ENCODE results near the gene FANCC. TPM values are rescaled to one million over a fixed set of nuclear protein-coding genes. Genes with fewer than 3 reads are reported as not detected.
"Not testable (repeated sequence)": the region's sequence is repeated elsewhere in the genome, so short reads cannot be mapped to it uniquely, and the experiment has no call there.

The FANCC gene
- polyA plus RNA-seq, 4 donors: 21.5 to 27.0 (median 24.3) TPM

DNA sequence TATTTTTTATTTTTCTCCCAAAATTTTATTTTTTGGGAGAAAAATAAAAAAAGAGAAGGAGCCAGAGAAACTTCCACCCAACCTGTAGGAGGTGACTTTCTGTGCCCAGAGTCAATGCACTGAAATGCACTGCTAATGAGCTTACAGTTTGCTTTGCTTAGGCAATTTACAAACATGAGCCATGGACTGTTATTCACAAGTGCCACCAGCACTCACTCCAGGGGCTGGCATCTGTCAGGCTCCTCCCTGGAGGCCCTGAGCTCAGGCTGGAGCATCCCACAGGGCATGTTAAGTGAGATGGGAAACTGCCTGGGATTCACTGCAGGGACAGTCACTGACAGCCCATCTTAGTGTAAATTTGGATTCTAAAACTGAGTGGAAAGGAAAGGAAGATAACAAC is 74.9 kb downstream of the FANCC start:
- DNase-seq (ENCODE audit: low read depth in 4 of 4, low spot score in 3 of 4): no peak

DNA sequence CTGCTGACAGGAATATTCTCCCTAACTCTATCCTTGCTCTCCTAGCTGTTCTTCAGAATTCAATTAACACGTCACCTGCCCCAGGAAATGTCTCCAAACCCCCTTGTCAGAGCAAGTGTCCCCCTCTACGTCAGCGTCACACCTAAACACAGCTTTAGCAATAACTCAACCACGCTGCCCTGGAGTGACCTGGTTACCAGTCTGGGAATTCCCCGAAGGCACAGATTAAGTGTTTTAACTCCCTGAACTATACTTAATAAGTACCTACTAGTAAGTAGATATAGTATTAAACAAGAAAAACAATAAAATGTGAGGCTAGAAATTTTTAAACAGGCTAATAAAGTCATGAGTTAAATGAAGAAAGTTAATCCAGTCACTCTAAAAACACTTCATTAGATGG is 78.4 kb downstream of the FANCC start:
- no peak for DNase-seq (ENCODE audit: low read depth in 4 of 4, low spot score in 3 of 4)

DNA sequence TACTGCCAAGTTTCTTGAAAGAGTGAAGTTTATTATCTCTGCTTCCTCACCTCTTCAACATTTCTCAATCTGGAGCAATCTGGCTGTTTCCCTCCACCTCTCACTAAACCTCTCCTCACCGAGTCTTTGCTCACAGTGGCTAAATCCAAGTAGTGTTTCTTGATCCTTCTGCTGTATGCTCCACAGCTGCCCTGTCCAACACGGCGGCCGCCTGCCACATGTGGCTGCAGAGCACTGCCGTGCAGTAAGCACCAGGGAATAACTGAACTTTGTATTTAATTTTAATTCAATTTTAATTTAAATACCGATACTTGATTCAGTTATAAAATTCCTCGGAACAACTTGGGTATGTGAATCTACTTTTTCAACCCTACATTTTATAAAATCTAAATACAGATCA is 80.2 kb downstream of the FANCC start:
- DNase-seq (ENCODE audit: low read depth in 4 of 4, low spot score in 3 of 4): no peak

DNA sequence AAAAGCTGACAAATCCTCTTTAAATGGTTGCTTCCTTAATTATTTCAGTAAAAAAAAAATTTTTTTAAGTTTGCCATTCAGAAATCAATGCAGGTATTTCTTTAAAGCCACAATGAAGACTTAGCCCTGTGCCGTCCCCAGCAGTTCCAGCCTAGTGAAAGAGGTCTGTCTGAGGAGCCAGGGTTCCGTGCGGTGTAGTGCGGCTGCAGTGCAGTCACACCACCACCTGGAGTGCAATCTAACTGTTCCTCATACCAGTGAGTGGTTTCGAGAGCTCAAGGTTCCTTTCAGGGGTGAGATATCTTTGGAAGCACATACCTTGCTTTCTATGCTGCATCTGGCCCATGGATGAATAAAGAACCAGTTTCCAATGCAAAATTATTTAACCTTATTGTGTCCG is 87.5 kb downstream of the FANCC start:
- no peak for DNase-seq (ENCODE audit: low read depth in 4 of 4, low spot score in 3 of 4)

DNA sequence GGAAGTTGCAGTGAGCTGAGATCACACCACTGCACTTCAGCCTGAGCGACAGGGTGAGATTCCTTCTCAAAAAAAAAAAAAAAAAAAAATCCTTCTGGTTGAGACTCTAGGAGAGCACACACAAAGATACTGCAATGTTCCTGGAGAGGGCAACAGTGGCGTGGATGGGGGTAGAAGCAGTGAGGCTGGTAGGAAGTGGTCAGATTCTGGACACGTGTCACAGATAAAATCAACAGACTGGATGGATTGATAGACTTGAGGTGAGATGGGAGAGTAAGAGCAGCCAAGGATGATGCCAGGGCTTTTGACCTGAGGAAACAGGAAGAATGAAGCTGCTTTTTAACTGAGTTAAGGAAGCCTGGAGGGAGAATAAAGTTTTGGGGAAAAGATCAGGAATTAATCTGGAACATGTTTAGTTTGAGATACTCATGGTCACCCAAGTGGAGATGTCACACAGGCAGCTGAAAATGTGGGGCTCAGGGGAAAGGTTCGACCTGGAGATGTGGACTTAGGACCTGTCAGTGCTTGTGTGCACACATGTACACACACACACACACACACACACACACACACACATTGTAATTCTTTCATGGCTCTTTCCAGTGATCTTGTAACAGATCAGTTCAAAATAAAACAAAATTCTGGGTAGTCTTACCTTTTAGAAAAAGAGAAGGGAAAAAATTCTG is 88.1 kb downstream of the FANCC start:
- no peak for DNase-seq (ENCODE audit: low read depth in 4 of 4, low spot score in 3 of 4)

DNA sequence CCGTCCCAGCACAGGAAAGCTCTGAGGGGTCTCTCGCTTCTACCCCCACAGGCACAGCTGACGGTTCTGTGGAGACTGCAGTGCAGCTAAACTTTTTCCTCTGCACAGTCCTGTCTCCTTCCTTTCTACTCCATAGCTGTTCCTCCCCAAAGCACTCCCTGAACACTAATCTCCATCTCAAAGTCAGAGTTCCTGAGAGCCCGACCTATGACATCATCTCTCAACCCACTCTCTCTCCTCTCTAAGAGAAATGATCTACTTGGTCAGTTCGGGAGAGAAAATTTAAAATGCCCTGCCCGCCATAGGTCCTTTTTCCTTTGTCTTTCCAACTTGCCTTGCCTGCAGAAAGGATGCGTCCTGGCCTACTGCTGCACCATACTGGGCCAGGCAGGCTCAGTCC is 90.6 kb downstream of the FANCC start:
- no peak for DNase-seq (ENCODE audit: low read depth in 4 of 4, low spot score in 3 of 4)

DNA sequence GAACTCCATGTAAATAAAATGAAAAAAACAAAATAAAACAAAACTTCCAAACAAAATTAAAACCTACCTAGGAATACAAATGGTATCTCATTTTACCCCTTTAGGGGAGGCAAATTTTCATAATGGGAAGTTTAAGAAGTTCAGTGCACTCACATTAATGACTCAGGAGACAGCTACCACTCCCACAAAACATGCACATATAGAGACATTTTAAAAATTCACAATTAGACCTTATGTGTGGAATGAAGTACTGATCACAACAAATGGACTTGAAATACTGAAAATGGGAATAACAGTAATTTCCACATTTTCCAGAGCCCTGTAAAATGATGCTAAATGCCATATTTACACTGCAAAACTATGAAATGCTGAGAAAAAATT is 91.8 kb downstream of the FANCC start:
- DNase-seq (ENCODE audit: low read depth in 4 of 4, low spot score in 3 of 4): no peak

DNA sequence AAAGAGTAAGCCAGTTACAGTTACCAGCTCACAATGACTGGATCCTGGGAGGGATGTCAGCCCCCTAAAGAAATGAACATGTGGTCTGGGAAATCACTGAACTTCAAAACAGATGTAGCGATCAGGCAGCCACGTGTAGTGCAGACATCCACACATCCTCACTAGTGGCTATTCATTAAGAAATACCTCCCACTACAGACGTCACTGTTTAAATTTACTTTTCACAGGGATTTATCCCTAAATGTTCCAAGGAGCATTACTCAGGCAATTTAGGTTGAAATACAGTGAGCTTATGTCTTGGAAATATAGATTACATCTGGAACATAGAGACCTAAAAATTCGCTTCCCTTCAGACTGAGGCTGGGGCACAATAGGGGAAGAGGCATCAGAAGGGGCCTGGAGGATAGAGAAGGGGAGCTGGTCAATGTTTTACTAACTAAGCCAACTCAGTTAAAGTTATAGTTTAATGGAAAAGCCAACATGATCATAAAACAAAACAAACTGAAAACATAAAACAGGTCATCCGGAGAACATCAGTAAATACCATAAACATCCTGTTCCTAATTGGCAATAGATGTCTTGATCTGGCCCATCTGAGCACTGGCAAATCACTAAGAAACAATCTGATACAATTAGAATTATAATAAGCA is 92.3 kb downstream of the FANCC start:
- no peak for DNase-seq (ENCODE audit: low read depth in 4 of 4, low spot score in 3 of 4)

DNA sequence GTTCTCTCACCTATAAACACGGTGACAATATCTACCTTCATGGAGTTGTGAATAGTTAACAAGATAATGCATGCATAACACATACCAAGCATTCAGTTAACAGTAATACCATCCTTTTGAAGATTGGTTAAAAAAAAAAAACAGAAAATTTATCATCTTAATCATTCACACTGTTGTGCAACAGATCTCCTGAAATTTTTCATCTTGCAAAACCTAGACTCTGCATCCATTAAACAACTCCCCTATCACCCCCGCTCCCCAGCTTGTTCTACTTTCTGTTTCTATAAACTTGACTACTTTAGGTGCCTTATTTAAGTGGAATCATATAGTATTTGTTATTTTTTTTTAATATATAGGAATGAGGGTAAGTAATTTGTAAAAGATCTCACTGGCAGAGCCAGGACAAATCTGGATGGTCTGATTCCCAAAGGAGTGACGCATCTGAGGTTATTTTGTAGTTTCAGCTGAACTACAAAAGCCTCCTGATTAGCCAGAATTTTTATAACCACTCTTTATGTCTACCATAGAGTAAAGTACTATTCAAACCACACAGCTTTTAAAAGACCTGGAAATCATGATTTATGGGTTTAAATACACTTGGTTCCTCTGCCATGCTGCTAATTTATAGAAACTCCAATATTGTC is 93.0 kb downstream of the FANCC start:
- no peak for DNase-seq (ENCODE audit: low read depth in 4 of 4, low spot score in 3 of 4)

DNA sequence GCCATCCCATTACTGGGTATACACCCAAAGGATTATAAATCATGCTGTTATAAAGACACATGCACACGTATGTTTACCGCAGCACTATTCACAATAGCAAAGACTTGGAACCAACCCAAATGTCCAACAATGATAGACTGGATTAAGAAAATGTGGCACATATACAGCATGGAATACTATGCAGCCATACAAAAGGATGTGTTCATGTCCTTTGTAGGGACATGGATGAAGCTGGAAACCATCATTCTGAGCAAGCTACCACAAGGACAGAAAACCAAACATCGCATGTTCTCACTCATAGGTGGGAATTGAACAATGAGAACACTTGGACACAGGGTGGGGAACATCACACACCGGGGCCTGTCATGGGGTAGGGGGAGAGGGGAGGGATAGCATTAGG is 97.2 kb downstream of the FANCC start:
- DNase-seq (ENCODE audit: low read depth in 4 of 4, low spot score in 3 of 4): not testable (repeated sequence)

DNA sequence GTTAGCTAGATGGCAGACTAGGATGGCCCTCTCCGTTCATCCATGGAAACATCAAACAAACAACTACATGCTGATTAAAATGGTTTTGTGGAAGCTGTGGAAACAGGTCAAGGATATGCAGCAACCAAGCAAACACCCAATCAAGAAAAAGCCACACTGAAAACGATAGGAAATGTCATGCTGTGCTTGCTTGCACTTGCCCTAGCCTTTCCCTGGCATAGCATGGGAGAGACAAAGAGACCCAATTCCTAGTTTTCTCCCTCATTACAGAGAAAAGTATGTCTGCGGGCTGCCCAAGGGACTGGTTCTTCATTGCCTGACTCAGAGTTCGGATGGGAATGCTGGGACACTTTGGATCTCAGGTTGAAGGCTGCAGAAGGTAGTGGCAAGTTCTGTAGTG is 98.7 kb downstream of the FANCC start:
- DNase-seq (ENCODE audit: low read depth in 4 of 4, low spot score in 3 of 4): no peak

DNA sequence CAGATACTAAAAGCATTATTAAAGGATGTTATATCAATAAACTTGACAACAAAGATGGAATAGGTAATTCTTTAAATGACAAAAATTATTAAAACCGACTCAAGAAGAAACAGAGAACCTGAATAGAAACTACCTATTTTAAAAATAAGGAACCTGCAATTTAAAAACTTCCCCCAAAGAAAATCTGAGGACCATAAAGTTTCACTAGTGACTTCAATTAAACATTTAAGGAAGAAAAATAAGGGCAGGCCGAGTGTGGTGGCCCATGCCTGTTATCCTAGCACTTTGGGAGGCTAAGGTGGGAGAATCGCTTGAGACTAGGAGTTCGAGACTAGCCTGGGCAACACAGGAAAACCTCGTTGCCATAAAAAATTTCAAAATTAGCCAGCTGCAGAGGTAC is 99.6 kb downstream of the FANCC start:
- no peak for DNase-seq (ENCODE audit: low read depth in 4 of 4, low spot score in 3 of 4)

DNA sequence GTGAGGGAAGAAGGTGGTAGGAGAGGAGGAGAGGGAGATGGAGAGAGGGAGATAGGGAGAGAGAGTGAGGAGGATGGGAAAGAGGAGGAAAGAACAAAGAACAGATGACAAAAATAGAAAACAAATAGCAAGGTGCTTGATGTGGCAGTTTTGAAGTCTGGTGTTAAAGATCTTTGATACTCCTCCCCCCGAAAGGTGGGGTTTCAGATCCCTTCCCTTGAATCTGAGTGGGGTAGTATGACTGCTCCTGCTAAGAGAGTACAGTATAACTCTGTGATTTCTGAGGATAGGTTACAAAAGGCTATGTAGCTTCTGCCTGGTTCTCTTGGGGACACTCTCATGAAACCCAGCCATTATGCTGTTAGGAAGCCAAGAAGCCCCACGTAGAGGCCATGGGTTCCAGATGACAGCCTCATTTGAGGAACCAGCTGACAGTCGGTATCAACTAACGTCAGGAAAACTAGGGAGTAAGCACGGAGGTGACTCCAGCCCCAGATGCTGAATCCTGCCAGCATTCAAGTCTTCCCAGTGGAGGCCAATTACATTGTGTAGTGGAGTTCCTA is 102.1 kb downstream of the FANCC start:
- DNase-seq (ENCODE audit: low read depth in 4 of 4, low spot score in 3 of 4): no peak

DNA sequence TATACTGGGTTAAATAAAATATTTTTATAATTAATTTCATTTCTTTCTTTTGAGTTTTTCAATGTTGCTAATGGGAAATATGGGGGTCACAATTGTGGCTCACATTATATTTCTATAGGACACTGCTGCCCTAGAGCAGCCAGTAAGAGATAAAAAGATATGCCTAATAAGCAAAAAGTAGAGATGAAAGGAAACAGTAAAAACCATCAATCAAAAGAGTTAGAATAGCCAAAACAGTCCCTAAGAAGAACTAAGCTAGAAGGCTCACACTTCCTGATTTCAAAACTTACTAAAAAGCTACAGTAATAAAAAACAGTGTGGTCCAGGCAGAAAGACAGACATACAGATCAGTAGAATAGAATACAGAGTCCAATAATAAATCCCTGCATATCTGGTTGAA is 104.4 kb downstream of the FANCC start:
- no peak for DNase-seq (ENCODE audit: low read depth in 4 of 4, low spot score in 3 of 4)

DNA sequence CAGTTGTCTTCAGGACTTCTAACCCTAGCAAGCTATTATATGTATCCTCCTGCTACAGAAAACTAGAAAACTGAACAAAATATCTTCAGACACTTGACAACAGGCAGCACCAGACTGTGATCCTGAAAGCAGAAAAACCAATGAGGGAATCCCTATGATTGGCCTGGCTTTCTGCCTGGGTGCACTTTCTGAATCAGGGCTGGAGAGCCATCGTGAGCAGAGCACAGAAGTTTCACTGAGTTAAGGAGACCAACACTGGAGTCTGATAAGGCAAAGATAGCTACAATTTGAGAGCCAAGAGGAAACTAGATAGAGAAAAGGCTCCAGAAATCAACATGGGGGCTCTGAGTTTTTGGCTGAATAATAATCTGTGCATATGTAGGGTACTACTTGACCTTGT is 106.5 kb downstream of the FANCC start:
- DNase-seq (ENCODE audit: low read depth in 4 of 4, low spot score in 3 of 4): no peak

DNA sequence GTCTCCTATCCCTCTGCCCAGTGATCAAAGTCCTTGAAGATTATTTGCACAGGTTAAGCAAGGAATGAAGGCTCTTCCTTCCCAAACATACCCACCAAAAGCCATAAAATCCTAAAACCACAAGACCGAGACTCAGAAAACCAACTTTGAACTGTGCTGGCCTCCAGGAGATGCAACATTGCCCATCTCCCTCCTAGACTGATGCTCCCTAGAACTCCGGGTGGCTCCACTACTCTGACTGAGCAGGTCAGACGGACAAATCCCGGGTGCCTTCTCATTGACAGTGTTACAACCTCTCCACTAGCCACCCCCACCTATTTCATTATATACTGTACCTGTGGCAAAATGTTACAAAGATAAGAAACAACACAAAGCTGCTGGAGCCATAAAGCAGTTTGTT is 110.1 kb downstream of the FANCC start:
- DNase-seq (ENCODE audit: low read depth in 4 of 4, low spot score in 3 of 4): no peak

DNA sequence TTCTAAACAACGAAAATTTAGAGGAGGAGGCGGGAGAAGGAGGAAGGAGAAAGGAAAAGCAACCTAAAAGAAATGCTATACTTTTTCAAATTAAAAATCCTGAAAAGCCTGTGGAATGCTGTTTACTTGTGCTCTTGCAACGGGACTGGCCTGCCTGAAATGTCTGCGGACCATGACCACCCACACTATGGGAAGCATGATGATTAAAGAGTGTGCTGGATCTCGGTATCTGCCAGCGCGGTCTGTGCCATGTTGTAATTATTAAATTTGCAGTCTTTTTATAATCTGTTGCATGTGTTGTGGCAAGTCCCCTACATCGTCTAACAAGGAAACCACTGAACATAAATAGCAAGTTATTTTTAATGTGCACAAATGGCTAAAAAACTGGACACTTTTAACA is 111.4 kb downstream of the FANCC start:
- no peak for DNase-seq (ENCODE audit: low read depth in 4 of 4, low spot score in 3 of 4)

DNA sequence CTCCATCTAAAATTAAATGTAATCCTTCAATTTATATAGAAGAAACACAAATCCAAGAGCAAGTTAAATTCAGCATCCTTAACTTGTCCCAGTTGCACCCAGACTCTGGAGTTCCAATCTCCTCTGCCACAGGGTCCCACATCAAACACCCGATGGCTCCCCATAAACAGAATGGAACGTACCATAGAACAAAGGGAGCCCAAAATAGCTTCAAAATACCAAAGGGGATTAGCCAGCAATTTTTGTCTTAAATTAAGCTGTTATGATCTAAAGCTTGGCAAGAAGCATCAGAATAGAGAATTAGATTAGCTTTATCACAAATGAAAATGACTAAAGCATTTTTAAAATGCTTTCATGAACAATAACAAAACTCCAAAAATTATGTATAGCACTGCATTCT is 112.8 kb downstream of the FANCC start:
- no peak for DNase-seq (ENCODE audit: low read depth in 4 of 4, low spot score in 3 of 4)

DNA sequence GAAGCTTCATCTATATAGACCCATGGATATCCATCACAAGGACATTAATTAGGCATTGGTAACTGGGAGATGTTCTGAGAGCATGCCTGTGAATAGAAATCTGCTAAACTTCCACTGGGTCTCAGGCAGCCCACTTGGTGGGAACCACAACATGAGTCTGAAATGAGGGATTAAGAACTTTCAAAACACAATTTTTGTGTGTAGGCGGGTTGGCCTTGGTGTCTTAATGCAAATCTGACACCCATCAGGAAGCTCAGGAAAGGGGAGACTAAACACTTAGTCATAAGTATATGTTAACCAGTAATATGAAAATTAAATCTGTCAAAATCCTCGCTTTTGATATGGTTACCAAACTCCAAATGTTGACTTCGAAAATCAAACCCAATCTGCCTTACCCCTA is 113.2 kb downstream of the FANCC start:
- DNase-seq (ENCODE audit: low read depth in 4 of 4, low spot score in 3 of 4): no peak

DNA sequence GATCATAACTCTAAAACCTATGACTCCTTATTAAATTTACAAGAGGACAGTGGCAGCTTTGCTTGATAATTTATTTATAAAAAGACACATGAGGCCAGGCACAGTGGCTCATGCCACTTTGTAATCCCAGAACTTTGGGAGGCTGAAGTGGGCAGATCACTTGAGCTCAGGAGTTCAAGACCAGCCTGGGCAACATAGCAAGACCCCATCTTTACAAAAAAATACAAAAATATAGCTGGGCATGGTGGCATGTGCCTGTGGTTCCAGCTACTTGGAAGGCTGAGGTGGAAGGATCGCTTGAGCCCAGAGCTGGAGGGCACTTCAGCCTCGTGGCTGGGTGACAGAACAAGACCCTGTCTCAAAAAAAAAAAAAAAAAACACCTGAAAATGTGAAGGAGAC is 114.5 kb downstream of the FANCC start:
- DNase-seq (ENCODE audit: low read depth in 4 of 4, low spot score in 3 of 4): not testable (repeated sequence)

DNA sequence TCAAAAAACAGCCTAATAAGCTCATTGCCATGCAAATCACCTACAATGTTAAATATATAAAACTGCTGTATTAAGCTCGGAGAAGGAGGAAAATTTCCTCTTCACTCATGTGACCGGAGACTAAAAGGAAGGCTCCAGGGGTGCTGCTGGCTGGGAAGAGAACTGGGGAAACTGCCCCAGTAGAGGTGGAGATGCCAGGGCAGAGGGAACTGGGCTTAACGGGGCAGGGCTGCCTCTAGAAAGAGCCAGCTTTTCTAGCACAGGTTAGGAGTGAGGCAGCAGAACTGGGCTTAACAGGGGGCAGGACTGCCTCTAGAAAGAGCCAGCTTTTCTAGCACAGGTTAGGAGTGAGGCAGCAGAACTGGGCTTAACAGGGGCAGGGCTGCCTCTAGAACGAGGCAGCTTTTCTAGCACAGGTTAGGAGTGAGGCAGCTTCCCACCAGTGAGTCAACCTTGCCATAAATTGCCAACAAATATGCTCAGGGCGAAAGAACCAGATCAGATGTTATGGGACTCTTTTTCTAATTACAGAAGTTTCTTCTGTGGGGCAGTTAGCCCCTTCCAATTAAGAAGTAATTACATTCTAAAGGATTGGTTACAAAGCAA is 115.3 kb downstream of the FANCC start:
- no peak for DNase-seq (ENCODE audit: low read depth in 4 of 4, low spot score in 3 of 4)

DNA sequence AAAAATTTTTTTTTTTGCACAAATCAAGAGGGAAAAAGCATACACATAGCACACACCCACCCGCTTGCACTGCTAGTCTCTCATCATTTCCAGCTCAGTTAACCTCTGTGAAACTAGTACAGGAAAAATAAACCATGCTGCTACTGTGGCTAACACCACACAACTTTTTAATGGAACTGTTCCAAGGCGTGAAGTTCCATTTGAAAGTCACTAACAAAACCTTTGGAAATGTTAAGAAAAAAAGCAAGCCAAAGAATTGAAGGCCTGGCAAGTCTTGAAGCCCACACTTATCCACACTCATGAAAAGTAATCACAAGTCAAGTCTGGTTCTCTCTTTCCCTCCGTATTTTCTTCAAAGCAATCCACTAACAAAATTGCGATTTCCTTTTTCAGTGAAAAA is 116.3 kb downstream of the FANCC start:
- DNase-seq (ENCODE audit: low read depth in 4 of 4, low spot score in 3 of 4): no peak
